GM20000 (cell line): ENCODE results near the gene OSCP1.

Experiments
- DNase-seq: peaks from one replicate; pipeline ENCODE4 v3.0.0; 2012; ENCODE audit warnings: low spot score
- CTCF ChIP-seq: IDR thresholded peaks from 2 replicates; pipeline ENCODE4 v1.5.1; 2012; ENCODE audit warnings: mild to moderate bottlenecking, control low read depth; ENCODE audit errors: extremely low read depth, missing control alignments

OSCP1 gene

GRCh38 chr1:36385410-36386264 lies 64.6 kb downstream of the OSCP1 start, which contains the start of gene STK40:
TSS of gene STK40 (minus strand) at chr1:36385924. CDS start at chr1:36361332, 24,592 bp downstream.
- no peak for TF ChIP-seq CTCF
- peak; percentile 97 for DNase-seq

GRCh38 chr1:36384542-36385409 lies 65.5 kb downstream of the OSCP1 start:
- peak; percentile 29 for DNase-seq
- no peak for TF ChIP-seq CTCF

- no peak for DNase-seq
- no peak for TF ChIP-seq CTCF
Measured at GRCh38 chr1:36383240-36383639, 67.0 kb downstream of the OSCP1 start.

- DNase-seq = no peak
- TF ChIP-seq CTCF = no peak
Measured at GRCh38 chr1:36382669-36383068, 67.6 kb downstream of the OSCP1 start.

GRCh38 chr1:36382231-36382630 lies 68.0 kb downstream of the OSCP1 start:
- no peak for TF ChIP-seq CTCF
- no peak for DNase-seq

GRCh38 chr1:36381405-36381804 lies 68.8 kb downstream of the OSCP1 start:
- no peak for TF ChIP-seq CTCF

GRCh38 chr1:36380782-36381181 lies 69.5 kb downstream of the OSCP1 start:
- no peak for TF ChIP-seq CTCF

More at GRCh38 chr1:36381405-36381804, 68.8 kb downstream of the OSCP1 start:
- no peak for DNase-seq

More at GRCh38 chr1:36380782-36381181, 69.5 kb downstream of the OSCP1 start:
- DNase-seq = no peak
